Measurements from ENCODE around the gene EZH1. TPM values are rescaled to one million over a fixed set of nuclear protein-coding genes. Genes with fewer than 3 reads are reported as not detected.

EZH1 gene
- polyA plus RNA-seq, 1 donor from 2014 or later = 52.5 TPM

GRCh38 chr17:42677012-42677857 lies 67.6 kb downstream of the EZH1 start:
- peak overlapping the region; percentile 80 for H3K4me3 ChIP-seq (ENCODE audit: low read length)
- H3K79me2 ChIP-seq (replicated peaks; ENCODE audit: insufficient read depth, low read length) = peaks cover 8% of the 10 kb centered on the region
- no peak overlapping the region for H2AFZ ChIP-seq (ENCODE audit: low read depth, low read length)
- H3K9me3 ChIP-seq (ENCODE audit: low read length) = no peaks in the 10 kb centered on the region
- no peaks in the 10 kb centered on the region for H3K36me3 ChIP-seq (ENCODE audit: insufficient read depth, low read length)
- peak overlapping the region; percentile 95 for H3K27ac ChIP-seq (ENCODE audit: low read length)
- no peaks in the 10 kb centered on the region for H3K27me3 ChIP-seq (ENCODE audit: insufficient read depth, low read depth, low read length)
- no peaks in the 10 kb centered on the region for H4K20me1 ChIP-seq (ENCODE audit: insufficient read depth)
- no peak for TF ChIP-seq SMC3 (conservative IDR thresholded peaks at IDR 0.05; ENCODE audit: poor library complexity)
- H3K9me2 ChIP-seq (ENCODE audit: insufficient read depth, low read length) = no peaks in the 10 kb centered on the region
- H3K4me2 ChIP-seq (ENCODE audit: low read length) = peak overlapping the region; percentile 30
- H3F3A ChIP-seq (ENCODE audit: insufficient read depth, low read length, poor library complexity, severe bottlenecking) = no peaks in the 10 kb centered on the region
- H3K9ac ChIP-seq (ENCODE audit: low read length) = peak overlapping the region; percentile 86

GRCh38 chr17:42676424-42677011 lies 68.3 kb downstream of the EZH1 start, which contains the start of gene PLEKHH3:
Gene PLEKHH3 (minus strand): TSS chr17:42676994. CDS start chr17:42676563, 431 bp downstream.
- H3K9ac ChIP-seq (ENCODE audit: low read length) = peak within 1 kb of the TSS; percentile 86
- H3K27me3 ChIP-seq (ENCODE audit: insufficient read depth, low read depth, low read length) = no peaks in the 10 kb centered on the region
- H3K36me3 ChIP-seq (ENCODE audit: insufficient read depth, low read length) = no peaks in the 10 kb centered on the region
- peak within 1 kb of the TSS; percentile 43 for H3K4me2 ChIP-seq (ENCODE audit: low read length)
- H4K20me1 ChIP-seq (ENCODE audit: insufficient read depth) = no peaks in the 10 kb centered on the region
- peak within 1 kb of the TSS; percentile 75 for H2AFZ ChIP-seq (ENCODE audit: low read depth, low read length)
- peak within 1 kb of the TSS; percentile 95 for H3K27ac ChIP-seq (ENCODE audit: low read length)
- peaks cover 8% of the 10 kb centered on the region for H3K79me2 ChIP-seq (replicated peaks; ENCODE audit: insufficient read depth, low read length)
- H3K9me2 ChIP-seq (ENCODE audit: insufficient read depth, low read length) = no peaks in the 10 kb centered on the region
- H3F3A ChIP-seq (ENCODE audit: insufficient read depth, low read length, poor library complexity, severe bottlenecking) = no peaks in the 10 kb centered on the region
- TF ChIP-seq MXI1 (conservative IDR thresholded peaks at IDR 0.05; ENCODE audit: poor library complexity, severe bottlenecking) = peak; percentile 23
- TF ChIP-seq POLR2AphosphoS5 (IDR thresholded peaks at IDR 0.05) = peak; percentile 71
- no peak for TF ChIP-seq TAF1 (IDR thresholded peaks at IDR 0.05; ENCODE audit: low read depth)
- no peak for TF ChIP-seq EZH2 (IDR thresholded peaks at IDR 0.05; ENCODE audit: borderline replicate concordance, insufficient read depth, low read length, poor library complexity, severe bottlenecking)
- TF ChIP-seq REST (IDR thresholded peaks at IDR 0.05; ENCODE audit: borderline replicate concordance) = peak; percentile 45
- TF ChIP-seq RAD21 (conservative IDR thresholded peaks at IDR 0.05) = no peak
- no peaks in the 10 kb centered on the region for H3K9me3 ChIP-seq (ENCODE audit: low read length)
- peak within 1 kb of the TSS; percentile 80 for H3K4me3 ChIP-seq (ENCODE audit: low read length)

- H3K9ac ChIP-seq (ENCODE audit: low read length) = peak overlapping the region; percentile 86
- peak overlapping the region; percentile 64 for H3K27ac ChIP-seq (ENCODE audit: low read length)
- no peaks in the 10 kb centered on the region for H3K9me2 ChIP-seq (ENCODE audit: insufficient read depth, low read length)
- peaks cover 8% of the 10 kb centered on the region for H3K79me2 ChIP-seq (replicated peaks; ENCODE audit: insufficient read depth, low read length)
- H3K36me3 ChIP-seq (ENCODE audit: insufficient read depth, low read length) = no peaks in the 10 kb centered on the region
- no peak for TF ChIP-seq MXI1 (conservative IDR thresholded peaks at IDR 0.05; ENCODE audit: poor library complexity, severe bottlenecking)
- H2AFZ ChIP-seq (ENCODE audit: low read depth, low read length) = peak overlapping the region; percentile 75
- H4K20me1 ChIP-seq (ENCODE audit: insufficient read depth) = no peaks in the 10 kb centered on the region
- H3K27me3 ChIP-seq (ENCODE audit: insufficient read depth, low read depth, low read length) = no peaks in the 10 kb centered on the region
- no peaks in the 10 kb centered on the region for H3F3A ChIP-seq (ENCODE audit: insufficient read depth, low read length, poor library complexity, severe bottlenecking)
- no peaks in the 10 kb centered on the region for H3K9me3 ChIP-seq (ENCODE audit: low read length)
- H3K4me2 ChIP-seq (ENCODE audit: low read length) = peak overlapping the region; percentile 43
- H3K4me3 ChIP-seq (ENCODE audit: low read length) = peak overlapping the region; percentile 80
These were observed 68.8 kb downstream of the EZH1 start for GRCh38 chr17:42675965-42676423.
